HG03571 (cell line): ENCODE measurements around the gene SUPT4H1.

Experiments
- ATAC-seq: cut with Tn5 transposase; IDR thresholded peaks from one replicate; pipeline ENCODE4 v1.9.1; 2021; ENCODE audit not compliant: unreplicated experiment

The SUPT4H1 gene

GRCh38 chr17:58365185-58365979, 13.4 kb upstream of the SUPT4H1 start:
- ATAC-seq = no peak

DNA sequence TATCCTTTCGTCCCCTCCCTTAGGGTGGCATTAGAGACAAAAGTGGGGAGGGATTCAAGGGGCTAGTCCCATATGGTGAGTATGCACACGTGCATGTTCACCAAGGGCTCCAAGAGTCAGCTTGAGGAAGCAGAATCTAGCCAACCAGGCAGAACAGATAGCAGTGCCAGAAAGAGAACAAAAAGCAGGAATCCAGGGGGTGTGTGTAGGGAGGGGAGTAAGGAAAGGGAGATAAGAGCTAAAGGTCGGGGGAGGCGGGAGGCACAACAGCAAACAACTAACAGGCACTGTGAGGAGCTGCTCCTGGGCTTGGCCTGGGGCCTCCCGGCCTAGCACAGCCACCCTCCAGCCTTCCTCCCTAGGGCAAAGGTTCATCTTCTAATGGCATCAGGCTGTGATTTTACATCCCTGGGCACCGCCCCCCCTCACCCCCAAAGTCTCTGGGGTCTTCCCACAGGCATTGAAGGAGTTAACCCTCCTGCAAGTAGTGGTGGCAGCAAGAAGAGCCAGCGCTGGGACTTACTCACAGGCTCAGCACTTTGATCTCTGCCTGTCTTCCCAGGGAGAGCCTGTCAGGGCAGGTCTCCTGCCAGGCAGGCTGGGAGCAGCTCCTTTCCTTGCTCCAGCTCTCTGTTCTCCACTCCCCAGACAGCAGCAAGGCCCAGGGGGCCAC, 12.4 kb upstream of the SUPT4H1 start:
- no peak for ATAC-seq

DNA sequence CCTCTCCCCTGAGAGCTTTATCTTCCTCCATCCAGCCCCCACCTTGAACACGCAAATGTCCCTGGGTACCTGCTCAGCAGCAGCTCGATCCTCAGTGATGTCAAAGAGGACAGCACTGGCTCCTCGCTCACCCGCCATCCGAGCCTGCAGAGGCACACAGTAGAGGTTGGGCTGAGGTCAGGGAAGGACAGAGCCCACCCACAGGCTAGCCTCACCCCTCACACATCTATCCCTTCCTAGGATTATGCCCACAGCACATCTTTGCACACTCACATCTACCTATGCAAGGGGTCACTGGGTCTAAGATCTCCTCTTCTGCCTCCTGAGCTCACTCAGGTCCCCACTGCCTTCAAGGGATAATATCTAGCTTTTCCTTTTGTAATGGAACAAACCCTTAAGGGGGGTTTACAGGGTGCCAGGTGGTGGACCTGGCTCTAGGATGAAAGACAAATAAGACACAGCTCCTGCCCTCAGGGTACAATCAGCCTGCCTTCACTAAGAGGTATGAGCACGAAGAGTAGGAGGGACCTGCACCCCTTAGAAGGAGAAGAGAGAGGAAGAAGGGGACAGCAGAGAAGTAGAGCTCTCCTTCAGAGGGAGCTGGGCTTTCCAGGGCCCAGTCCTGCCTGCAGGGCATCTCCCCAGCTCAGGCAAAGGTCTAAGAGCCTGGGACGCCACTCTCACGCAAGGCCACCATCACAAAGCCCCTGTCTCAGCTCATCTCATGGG, 11.6 kb upstream of the SUPT4H1 start:
- ATAC-seq = no peak

GRCh38 chr17:58362368-58363014, 10.5 kb upstream of the SUPT4H1 start:
- ATAC-seq = no peak

DNA sequence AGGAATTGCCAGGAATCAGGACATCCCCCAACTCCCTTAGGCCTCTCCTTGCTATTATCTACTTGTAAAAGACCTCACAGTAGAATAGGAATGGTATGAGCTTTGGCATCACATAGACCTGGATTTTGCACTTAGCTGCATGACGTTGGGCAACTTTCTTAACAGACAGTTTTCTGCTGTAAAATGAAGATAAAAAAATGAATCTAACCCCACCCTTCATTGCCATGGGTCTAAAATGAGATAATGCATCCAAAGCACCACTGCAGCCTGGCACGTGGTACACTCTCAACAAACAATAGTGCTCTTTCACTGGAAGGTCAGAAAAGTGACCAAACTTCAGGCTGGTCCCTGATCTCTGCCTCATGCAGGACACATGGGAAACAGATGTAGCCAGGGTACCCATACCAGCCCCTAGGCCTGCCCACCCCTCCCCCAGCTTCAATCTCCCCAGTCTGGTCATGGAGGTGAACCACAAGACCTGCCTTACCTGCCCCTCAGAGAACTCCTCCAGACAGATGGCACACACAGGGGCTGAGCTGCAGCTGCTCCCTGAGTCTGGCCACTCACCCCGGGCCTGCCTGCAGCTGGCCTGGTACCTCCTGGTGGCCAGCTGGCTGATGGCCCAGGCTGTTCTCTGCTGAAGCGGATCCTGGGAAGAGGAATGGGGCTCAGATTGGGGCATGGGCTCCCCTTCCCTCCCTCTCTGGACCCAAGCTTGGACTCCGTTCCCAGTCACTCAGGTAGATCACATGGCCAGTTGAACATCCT, 8.5 kb upstream of the SUPT4H1 start:
- no peak for ATAC-seq

- no peak for ATAC-seq
Observed at GRCh38 chr17:58358408-58359172, 6.6 kb upstream of the SUPT4H1 start.

- no peak for ATAC-seq
Observed at GRCh38 chr17:58357312-58358297, 5.6 kb upstream of the SUPT4H1 start.

GRCh38 chr17:58356231-58356630, 4.2 kb upstream of the SUPT4H1 start:
- no peak for ATAC-seq

- ATAC-seq = no peak
Observed at GRCh38 chr17:58354541-58355216, 2.7 kb upstream of the SUPT4H1 start.

DNA sequence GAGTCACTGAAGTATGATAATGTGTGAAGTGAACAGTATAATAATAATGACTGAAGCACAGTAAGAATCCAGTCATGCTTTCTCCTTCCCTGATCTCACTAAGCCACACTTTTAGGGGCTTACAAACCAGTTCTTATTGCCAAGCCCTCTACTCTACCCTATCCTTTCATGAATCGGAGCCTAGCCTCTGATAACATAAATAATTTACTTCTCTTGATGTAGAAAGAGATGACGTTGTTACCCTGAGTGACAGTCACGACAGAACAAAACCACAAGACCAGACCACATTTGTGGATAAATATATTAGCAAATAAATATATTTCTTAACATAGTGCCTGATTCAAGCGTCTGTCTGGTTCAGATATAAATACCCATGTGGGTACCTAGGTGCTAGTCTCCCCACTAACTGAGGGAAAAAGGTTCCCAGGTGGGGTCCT, 1.4 kb upstream of the SUPT4H1 start:
- no peak for ATAC-seq

GRCh38 chr17:58352596-58353388, 791 bp upstream of the SUPT4H1 start:
- no peak for ATAC-seq

DNA sequence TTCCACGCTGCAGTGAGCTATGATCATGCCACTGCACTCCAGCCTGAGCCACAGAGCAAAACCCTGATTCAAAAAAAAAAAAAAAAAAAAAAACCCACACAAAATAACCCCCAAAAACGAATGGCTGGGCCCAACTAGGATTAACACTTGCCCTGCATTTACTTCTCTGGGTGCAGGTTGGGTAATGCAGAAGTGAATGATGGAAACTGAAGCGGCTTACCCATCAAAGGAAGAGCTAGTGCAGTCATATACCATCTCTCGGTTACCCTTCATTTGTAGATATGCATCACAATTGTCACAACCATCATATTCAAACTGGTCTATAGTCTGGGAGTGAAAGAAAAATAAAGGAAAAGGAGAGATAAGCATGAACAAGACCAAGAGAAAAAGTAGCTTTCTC, 819 bp downstream of the SUPT4H1 start:
- no peak for ATAC-seq

- no peak for ATAC-seq
Observed at GRCh38 chr17:58348038-58348437, 4.0 kb downstream of the SUPT4H1 start.

DNA sequence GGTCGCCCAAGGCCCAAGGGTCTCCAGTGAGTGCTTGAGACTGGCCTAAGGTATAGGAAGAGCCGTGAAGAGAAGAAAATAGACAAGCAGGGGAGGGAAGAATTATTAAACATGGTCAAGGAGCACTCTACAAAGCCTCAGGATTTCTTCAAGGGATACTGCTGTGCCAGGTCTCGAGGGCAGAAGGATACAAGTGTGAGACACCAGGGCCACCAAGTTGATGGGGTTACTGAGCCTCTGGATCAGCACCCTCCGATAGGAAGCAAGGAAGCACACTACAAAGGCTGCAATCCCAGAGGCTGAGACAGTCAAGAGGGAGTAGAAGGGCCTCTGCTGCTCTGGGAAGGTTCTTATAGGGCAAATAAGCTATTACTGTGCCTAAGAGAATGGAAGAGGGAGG, 6.5 kb downstream of the SUPT4H1 start:
- ATAC-seq = no peak

- ATAC-seq = peak; percentile 40
Observed at GRCh38 chr17:58344791-58345157, 7.2 kb downstream of the SUPT4H1 start.

GRCh38 chr17:58344047-58344790, 7.8 kb downstream of the SUPT4H1 start:
- ATAC-seq = peak; percentile 79

DNA sequence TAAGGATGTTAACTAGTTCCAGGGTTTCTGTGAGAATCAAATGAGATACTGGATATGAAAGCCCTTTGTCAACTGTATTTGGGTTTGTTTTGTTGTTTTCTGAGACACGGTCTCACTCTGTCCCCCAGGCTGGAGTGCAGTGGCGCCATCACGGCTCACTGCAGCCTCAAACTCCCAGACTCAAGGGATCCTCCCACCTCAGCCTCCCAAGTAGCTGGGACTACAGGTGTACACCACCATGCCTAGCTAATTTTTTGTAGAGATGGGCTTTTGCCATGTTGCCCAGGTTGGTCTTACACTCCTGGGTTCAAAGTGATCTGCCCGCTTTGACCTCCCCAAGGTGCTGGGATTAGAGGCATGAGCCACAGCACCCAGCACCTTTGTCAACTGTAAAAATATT, 8.9 kb downstream of the SUPT4H1 start:
- no peak for ATAC-seq
